ENCODE results near the gene MMP25. TPM values are rescaled to one million over a fixed set of nuclear protein-coding genes. Genes with fewer than 3 reads are reported as not detected.
A peak's percentile ranks its signal among the peaks of the same experiment; 100 is the strongest.

The MMP25 gene
- total RNA-seq, 1 donor from 2014 or later = 12.8 TPM

GRCh38 chr16:3026609-3027488 is 19.5 kb upstream of the MMP25 start:
- TF ChIP-seq CTCF (IDR thresholded peaks at IDR 0.05) = no peak
- no peak overlapping the region for H3K4me3 ChIP-seq
- DNase-seq = no peak
- no peak for ATAC-seq
- intact Hi-C loops (cut with DNase I) = no loop called here
- H3K27me3 ChIP-seq = peaks cover 24% of the 10 kb centered on the region
- H3K36me3 ChIP-seq = peaks cover 14% of the 10 kb centered on the region
- H3K9me3 ChIP-seq = no peaks in the 10 kb centered on the region
- H3K4me1 ChIP-seq = peaks cover 33% of the 10 kb centered on the region
- no peak overlapping the region for H3K27ac ChIP-seq

GRCh38 chr16:3027489-3027795 is 18.9 kb upstream of the MMP25 start:
- Histone ChIP-seq H3K27me3 (peaks cover 25% of the 10 kb centered on the region), H3K4me3 (no peak overlapping the region), H3K4me1 (peaks cover 27% of the 10 kb centered on the region), H3K36me3 (peaks cover 14% of the 10 kb centered on the region), H3K27ac (no peak overlapping the region), H3K9me3 (no peaks in the 10 kb centered on the region)
- intact Hi-C loops (cut with DNase I) = no loop called here
- no peak for TF ChIP-seq CTCF (IDR thresholded peaks at IDR 0.05)
- DNase-seq (no peak), ATAC-seq (no peak)

- DNase-seq = peak; percentile 93
- H3K9me3 ChIP-seq = no peaks in the 10 kb centered on the region
- peak; percentile 79 for ATAC-seq
- intact Hi-C loops (cut with DNase I) = no loop called here
- peak; percentile 72 for TF ChIP-seq CTCF (IDR thresholded peaks at IDR 0.05)
- H3K4me3 ChIP-seq = no peak overlapping the region
- peaks cover 20% of the 10 kb centered on the region for H3K4me1 ChIP-seq
- no peak overlapping the region for H3K27ac ChIP-seq
- H3K36me3 ChIP-seq = peaks cover 14% of the 10 kb centered on the region
- peaks cover 30% of the 10 kb centered on the region for H3K27me3 ChIP-seq
Observed at GRCh38 chr16:3027983-3028715, 18.2 kb upstream of the MMP25 start.

DNA sequence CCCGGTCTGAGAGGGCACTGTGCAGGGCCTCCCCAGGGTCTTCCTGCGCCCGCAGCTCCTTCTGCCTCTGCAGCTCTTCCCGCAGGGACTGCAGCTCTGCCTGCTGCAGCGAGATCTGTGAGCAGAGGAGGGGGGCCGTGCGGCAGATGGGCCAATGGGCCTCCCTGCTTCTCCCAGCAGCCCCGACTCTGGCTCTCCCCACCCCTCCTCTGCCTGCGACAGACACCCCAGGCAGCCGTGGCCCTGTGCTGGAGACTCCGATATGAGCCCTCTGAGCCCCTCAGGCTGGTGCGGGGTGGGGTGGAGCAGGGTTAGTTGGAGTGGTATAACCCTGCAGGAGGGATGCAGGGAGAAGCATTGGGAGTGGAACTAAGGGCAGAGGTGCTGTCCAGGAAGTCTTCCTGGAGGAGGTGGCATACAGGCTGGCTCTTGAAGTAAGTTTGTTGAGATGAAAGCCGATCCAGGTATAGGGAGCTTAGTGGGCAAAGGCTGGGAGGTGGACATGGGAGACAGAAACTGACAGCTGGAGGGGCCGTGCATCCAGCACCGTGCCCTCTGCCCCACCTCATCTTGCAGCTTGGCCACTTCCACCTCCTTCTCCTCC is 17.5 kb upstream of the MMP25 start:
- Histone ChIP-seq H3K36me3 (peaks cover 14% of the 10 kb centered on the region), H3K27me3 (peaks cover 30% of the 10 kb centered on the region), H3K9me3 (no peaks in the 10 kb centered on the region), H3K4me1 (peaks cover 16% of the 10 kb centered on the region), H3K27ac (no peak overlapping the region), H3K4me3 (no peak overlapping the region)
- DNase-seq (no peak), ATAC-seq (no peak)
- intact Hi-C loops (cut with DNase I) = no loop called here
- TF ChIP-seq CTCF (IDR thresholded peaks at IDR 0.05) = no peak

GRCh38 chr16:3029491-3030221 is 16.7 kb upstream of the MMP25 start:
- Histone ChIP-seq H3K36me3 (peaks cover 14% of the 10 kb centered on the region), H3K27ac (no peak overlapping the region), H3K4me1 (peaks cover 12% of the 10 kb centered on the region), H3K9me3 (no peaks in the 10 kb centered on the region), H3K27me3 (peaks cover 30% of the 10 kb centered on the region), H3K4me3 (peak overlapping the region; percentile 28)
- no peak for TF ChIP-seq CTCF (IDR thresholded peaks at IDR 0.05)
- DNase-seq = no peak
- intact Hi-C loops (cut with DNase I) = no loop called here
- peak; percentile 1 for ATAC-seq
